Vagina (tissue), 2 donors: ENCODE results near the gene OSTF1. TPM values are rescaled to one million over a fixed set of nuclear protein-coding genes. Genes with fewer than 3 reads are reported as not detected.

ENCODE experiments used
- DNase-seq, 2 donors: peaks; one replicate each; pipeline ENCODE4 v3.0.0-alpha.2; 2017; ENCODE audit errors: extremely low spot score in 2 of 2
- H3K27ac ChIP-seq: fragments of 200-600 bp; sonication (generic); one replicate; pipeline ENCODE4 v1.5.1; 2019
- H3K27me3 ChIP-seq: fragments of 200-600 bp; sonication (generic); one replicate; pipeline ENCODE4 v1.5.1; 2019
- H3K36me3 ChIP-seq, 2 donors: fragments of 200-600 bp; sonication (generic); one replicate each; pipeline ENCODE4 v1.5.1; 2017 to 2019
- H3K4me1 ChIP-seq: fragments of 200-600 bp; sonication (generic); one replicate; pipeline ENCODE4 v1.5.1; 2019
- H3K4me3 ChIP-seq, 2 donors: fragments of 200-600 bp; sonication (generic); 1 replicate in 1 of 2; 2 replicates in 1 of 2; pipeline ENCODE4 v1.5.1; 2016 to 2019
- H3K9me3 ChIP-seq: fragments of 200-600 bp; sonication (generic); one replicate; pipeline ENCODE4 v1.5.1; 2019
- POLR2A ChIP-seq, 2 donors: fragments of 450-650 bp; IDR thresholded peaks; one replicate each; pipeline ENCODE4 v1.6.1; 2017; ENCODE audit warnings: antibody characterized with exemption in 2 of 2, mild to moderate bottlenecking in 2 of 2, moderate library complexity in 2 of 2
- POLR2AphosphoS5 ChIP-seq, 2 donors: sonication (generic); formaldehyde crosslinking; IDR thresholded peaks; one replicate each; pipeline ENCODE4 v1.9.0; 2017; ENCODE audit warnings: antibody characterized with exemption in 2 of 2, mild to moderate bottlenecking in 2 of 2, low read depth in 1 of 2; ENCODE audit not compliant: insufficient read depth in 1 of 2
- intact Hi-C: fragments of 100-400 bp; cut with DNase I; formaldehyde crosslinking; loops from one replicate; pipeline ENCODE4 v1.15.1; 2023
- total RNA-seq: library from RNA; depleted of rRNA; stranded (reverse); fragments of >200 nt; gene quantifications from one replicate; pipeline ENCODE4 v1.2.3, GENCODE V29; 2016
- TF ChIP-seq, protein P1 (sequence below), 3 experiments: fragments of 450-650 bp in 2 of 3; fragments of 200-600 bp in 1 of 3; sonication (generic) in 1 of 3; IDR thresholded peaks; one replicate each; pipeline ENCODE4 v1.5.1; 2017 to 2019; ENCODE audit warnings: antibody characterized with exemption in 3 of 3, mild to moderate bottlenecking in 2 of 3, moderate library complexity in 2 of 3

The OSTF1 gene
- total RNA-seq, 1 donor from 2014 or later: 25.0 TPM

DNA sequence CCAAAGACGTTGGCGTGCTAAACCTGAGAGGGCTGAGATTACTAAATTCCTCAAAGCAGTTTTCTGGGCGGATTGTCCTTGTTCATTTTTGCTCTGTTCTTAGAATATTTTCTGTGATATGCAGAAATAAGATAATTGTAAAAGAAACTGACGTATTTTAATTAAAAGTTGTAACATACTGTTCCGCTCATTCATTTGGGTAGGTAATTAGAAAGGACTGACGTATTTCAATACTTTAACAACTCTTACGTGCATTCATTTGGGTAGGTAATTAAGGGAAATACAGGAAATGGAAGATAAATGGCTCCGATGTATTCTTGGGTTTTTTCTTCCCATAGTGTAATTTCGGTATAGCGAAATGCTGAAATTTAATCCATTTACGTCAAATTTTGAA lies 1.1 kb downstream of the OSTF1 start:
- Histone ChIP-seq H3K27ac (peak overlapping the region; percentile 98), H3K4me3 (peak overlapping the region; percentile 89 to 90), H3K36me3 (no peaks in the 10 kb centered on the region), H3K27me3 (no peaks in the 10 kb centered on the region), H3K4me1 (peaks cover 62% of the 10 kb centered on the region), H3K9me3 (no peaks in the 10 kb centered on the region)
- TF ChIP-seq, protein P1, sequence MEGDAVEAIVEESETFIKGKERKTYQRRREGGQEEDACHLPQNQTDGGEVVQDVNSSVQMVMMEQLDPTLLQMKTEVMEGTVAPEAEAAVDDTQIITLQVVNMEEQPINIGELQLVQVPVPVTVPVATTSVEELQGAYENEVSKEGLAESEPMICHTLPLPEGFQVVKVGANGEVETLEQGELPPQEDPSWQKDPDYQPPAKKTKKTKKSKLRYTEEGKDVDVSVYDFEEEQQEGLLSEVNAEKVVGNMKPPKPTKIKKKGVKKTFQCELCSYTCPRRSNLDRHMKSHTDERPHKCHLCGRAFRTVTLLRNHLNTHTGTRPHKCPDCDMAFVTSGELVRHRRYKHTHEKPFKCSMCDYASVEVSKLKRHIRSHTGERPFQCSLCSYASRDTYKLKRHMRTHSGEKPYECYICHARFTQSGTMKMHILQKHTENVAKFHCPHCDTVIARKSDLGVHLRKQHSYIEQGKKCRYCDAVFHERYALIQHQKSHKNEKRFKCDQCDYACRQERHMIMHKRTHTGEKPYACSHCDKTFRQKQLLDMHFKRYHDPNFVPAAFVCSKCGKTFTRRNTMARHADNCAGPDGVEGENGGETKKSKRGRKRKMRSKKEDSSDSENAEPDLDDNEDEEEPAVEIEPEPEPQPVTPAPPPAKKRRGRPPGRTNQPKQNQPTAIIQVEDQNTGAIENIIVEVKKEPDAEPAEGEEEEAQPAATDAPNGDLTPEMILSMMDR (IDR thresholded peaks at IDR 0.05): no peak
- TF ChIP-seq POLR2A (IDR thresholded peaks at IDR 0.05) (no peak), POLR2AphosphoS5 (IDR thresholded peaks at IDR 0.05; ENCODE audit: insufficient read depth in 1 of 2, low read depth in 1 of 2) (no peak)
- no peak for DNase-seq
- intact Hi-C loops: no loop called here

- Histone ChIP-seq H3K4me1 (peaks cover 66% of the 10 kb centered on the region), H3K9me3 (no peaks in the 10 kb centered on the region), H3K27me3 (no peaks in the 10 kb centered on the region), H3K27ac (no peak overlapping the region), H3K36me3 (no peaks in the 10 kb centered on the region), H3K4me3 (peak overlapping the region in 1 of 2 donors; percentile 89)
- TF ChIP-seq POLR2AphosphoS5 (IDR thresholded peaks at IDR 0.05; ENCODE audit: insufficient read depth in 1 of 2, low read depth in 1 of 2): no peak
- TF ChIP-seq, protein P1 (IDR thresholded peaks at IDR 0.05): no peak
- TF ChIP-seq POLR2A (IDR thresholded peaks at IDR 0.05): no peak
- no peak for DNase-seq
- intact Hi-C loops: no loop called here
These were observed 2.3 kb downstream of the OSTF1 start for GRCh38 chr9:75090579-75090978.

DNA sequence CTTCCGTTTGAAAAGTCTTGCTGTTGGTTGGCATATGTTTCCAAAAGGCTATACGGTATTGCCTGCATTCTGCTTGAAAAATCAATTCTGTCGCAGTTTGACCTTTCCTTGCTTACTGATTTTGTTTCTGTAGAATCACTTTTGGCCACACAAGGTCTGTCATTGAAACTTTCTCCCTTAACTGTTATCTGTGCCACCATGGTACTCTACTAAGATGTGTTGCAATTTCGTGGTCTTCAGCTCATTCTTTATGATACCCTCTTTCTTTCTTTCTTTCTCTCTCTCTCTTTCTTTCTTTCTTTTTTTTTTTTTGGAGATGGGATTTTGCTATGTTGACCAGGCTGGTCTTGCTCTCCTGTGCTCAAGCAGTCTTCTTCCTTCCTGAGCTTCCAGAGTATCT lies 4.5 kb downstream of the OSTF1 start:
- peaks cover 62% of the 10 kb centered on the region for H3K4me1 ChIP-seq
- TF ChIP-seq, protein P1 (IDR thresholded peaks at IDR 0.05): no peak
- TF ChIP-seq POLR2A (IDR thresholded peaks at IDR 0.05) (no peak), POLR2AphosphoS5 (IDR thresholded peaks at IDR 0.05; ENCODE audit: insufficient read depth in 1 of 2, low read depth in 1 of 2) (no peak)
- DNase-seq: no peak
- H3K27me3 ChIP-seq: no peaks in the 10 kb centered on the region
- intact Hi-C loops: no loop called here
- no peaks in the 10 kb centered on the region for H3K9me3 ChIP-seq
- no peaks in the 10 kb centered on the region for H3K36me3 ChIP-seq
- H3K27ac ChIP-seq: no peak overlapping the region
- H3K4me3 ChIP-seq: no peak overlapping the region

GRCh38 chr9:75096796-75097195 lies 8.5 kb downstream of the OSTF1 start:
- H3K4me1 ChIP-seq: peaks cover 51% of the 10 kb centered on the region
- H3K36me3 ChIP-seq: no peaks in the 10 kb centered on the region
- intact Hi-C loops: no loop called here
- no peak overlapping the region for H3K27ac ChIP-seq
- no peak for DNase-seq
- H3K27me3 ChIP-seq: no peaks in the 10 kb centered on the region
- TF ChIP-seq, protein P1 (IDR thresholded peaks at IDR 0.05): no peak
- TF ChIP-seq POLR2A (IDR thresholded peaks at IDR 0.05): no peak
- TF ChIP-seq POLR2AphosphoS5 (IDR thresholded peaks at IDR 0.05; ENCODE audit: insufficient read depth in 1 of 2, low read depth in 1 of 2): no peak
- no peaks in the 10 kb centered on the region for H3K9me3 ChIP-seq
- H3K4me3 ChIP-seq: no peak overlapping the region

- intact Hi-C loops: no loop called here
- Histone ChIP-seq H3K4me1 (peaks cover 30% of the 10 kb centered on the region), H3K27me3 (no peaks in the 10 kb centered on the region), H3K27ac (peak overlapping the region; percentile 2), H3K9me3 (no peaks in the 10 kb centered on the region), H3K4me3 (no peak overlapping the region), H3K36me3 (no peaks in the 10 kb centered on the region)
- no peak for TF ChIP-seq POLR2A (IDR thresholded peaks at IDR 0.05)
- TF ChIP-seq, protein P1 (IDR thresholded peaks at IDR 0.05): no peak
- TF ChIP-seq POLR2AphosphoS5 (IDR thresholded peaks at IDR 0.05; ENCODE audit: insufficient read depth in 1 of 2, low read depth in 1 of 2): no peak
- DNase-seq: no peak
These were observed 12.8 kb downstream of the OSTF1 start for GRCh38 chr9:75101004-75101588.
